IMR-90 (cell line): Measurements from ENCODE around the gene ARHGEF40. TPM values are rescaled to one million over a fixed set of nuclear protein-coding genes. Genes with fewer than 3 reads are reported as not detected.

Source experiments
- ATAC-seq: fragments of 200-7000 bp; cut with Tn5 transposase; 2 replicates; pipeline ENCODE4 v1.9.1; 2020; ENCODE audit warnings: low read depth, mild to moderate bottlenecking, moderate library complexity
- BruUV-seq: library from RNA; stranded (reverse); fragments of 400-500 nt; replicated peaks from 2 replicates; lab custom pipeline; 2021; lab: Mats Ljungman, UMichigan
- CTCF ChIA-PET: fragments of 300-600 bp; formaldehyde crosslinking; extraction: SDS; loops from one replicate; lab custom pipeline; 2021; ENCODE audit warnings: antibody characterized with exemption; lab: Yijun Ruan, JAX
- POLR2A ChIA-PET: fragments of 300-600 bp; sonication (Branson Sonifier 250); formaldehyde crosslinking; loops from one replicate; lab custom pipeline; 2022; ENCODE audit warnings: antibody characterized with exemption; ENCODE audit not compliant: unreplicated experiment; lab: Charles Lee
- DNase-seq: peaks from one replicate; pipeline ENCODE4 v3.0.0; 2013
- H2AFZ ChIP-seq: replicated peaks from 2 replicates; pipeline ENCODE3; 2013; ENCODE audit warnings: low read length, mild to moderate bottlenecking; ENCODE audit not compliant: poor library complexity
- H2AK5ac ChIP-seq: 2 replicates; pipeline ENCODE4 v1.6.1; 2013; ENCODE audit warnings: low read depth, low read length, inconsistent platforms
- H2AK9ac ChIP-seq: replicated peaks from 2 replicates; pipeline ENCODE3; 2013; ENCODE audit warnings: mild to moderate bottlenecking, low read depth, low read length, moderate library complexity; ENCODE audit not compliant: poor library complexity
- H2BK120ac ChIP-seq: 2 replicates; pipeline ENCODE4 v1.6.1; 2013; ENCODE audit warnings: low read depth, low read length, inconsistent platforms
- H2BK15ac ChIP-seq: 3 replicates; pipeline ENCODE4 v1.6.1; 2013; ENCODE audit warnings: low read depth, low read length, inconsistent platforms
- H2BK20ac ChIP-seq: 2 replicates; pipeline ENCODE4 v1.6.1; 2013; ENCODE audit warnings: low read depth, mild to moderate bottlenecking, inconsistent platforms, low read length, moderate library complexity
- H2BK5ac ChIP-seq: 2 replicates; pipeline ENCODE4 v1.6.1; 2013; ENCODE audit warnings: mild to moderate bottlenecking, low read depth, low read length, inconsistent platforms; ENCODE audit not compliant: poor library complexity, severe bottlenecking
- H3K14ac ChIP-seq: replicated peaks from 2 replicates; pipeline ENCODE4 v1.6.1; 2013; ENCODE audit warnings: low read depth, low read length, inconsistent platforms
- H3K18ac ChIP-seq: 2 replicates; pipeline ENCODE4 v1.6.1; 2013; ENCODE audit warnings: low read depth, low read length, control low read depth
- H3K23ac ChIP-seq: 2 replicates; pipeline ENCODE4 v1.6.1; 2013; ENCODE audit warnings: low read depth, low read length, inconsistent platforms
- H3K27ac ChIP-seq: 2 replicates; pipeline ENCODE4 v1.5.1; 2013; ENCODE audit warnings: mild to moderate bottlenecking, control low read depth, low read length; ENCODE audit not compliant: insufficient read depth
- H3K27me3 ChIP-seq: 2 replicates; pipeline ENCODE4 v1.6.1; 2013; ENCODE audit warnings: low read length; ENCODE audit not compliant: control insufficient read depth, insufficient read depth
- H3K36me3 ChIP-seq: 2 replicates; pipeline ENCODE4 v1.6.1; 2013; ENCODE audit warnings: low read length, mixed read lengths; ENCODE audit not compliant: control insufficient read depth, insufficient read depth
- H3K4ac ChIP-seq: 2 replicates; pipeline ENCODE4 v1.6.1; 2013; ENCODE audit warnings: low read depth, low read length, inconsistent platforms
- H3K4me1 ChIP-seq: 2 replicates; pipeline ENCODE4 v1.6.1; 2013; ENCODE audit warnings: low read length, mixed read lengths; ENCODE audit not compliant: control insufficient read depth, insufficient read depth
- H3K4me2 ChIP-seq: 2 replicates; pipeline ENCODE4 v1.6.1; 2013; ENCODE audit warnings: low read depth, mild to moderate bottlenecking, control low read depth, low read length, moderate library complexity
- H3K4me3 ChIP-seq: 2 replicates; pipeline ENCODE4 v1.5.1; 2013; ENCODE audit warnings: low read depth, mild to moderate bottlenecking, control low read depth, low read length, moderate library complexity; ENCODE audit not compliant: insufficient read depth
- H3K56ac ChIP-seq: 2 replicates; pipeline ENCODE4 v1.6.1; 2013; ENCODE audit warnings: low read length, inconsistent platforms; ENCODE audit not compliant: insufficient read depth; ENCODE audit errors: extremely low read depth
- H3K79me1 ChIP-seq, 2 experiments: 2 replicates each; pipeline ENCODE4 v1.6.1; 2013; ENCODE audit warnings: low read length in 2 of 2, inconsistent platforms in 1 of 2, low read depth in 1 of 2
- H3K9ac ChIP-seq: 2 replicates; pipeline ENCODE4 v1.6.1; 2013; ENCODE audit warnings: low read depth, low read length, control low read depth
- H3K9me1 ChIP-seq: 2 replicates; pipeline ENCODE4 v1.6.1; 2013; ENCODE audit warnings: low read length, inconsistent platforms; ENCODE audit not compliant: insufficient read depth
- H3K9me3 ChIP-seq: 2 replicates; pipeline ENCODE4 v1.6.1; 2013; ENCODE audit warnings: low read length; ENCODE audit not compliant: control insufficient read depth, insufficient read depth
- H4K20me1 ChIP-seq: 2 replicates; pipeline ENCODE4 v1.6.1; 2013; ENCODE audit warnings: low read length, inconsistent platforms; ENCODE audit not compliant: insufficient read depth
- H4K5ac ChIP-seq: 2 replicates; pipeline ENCODE4 v1.6.1; 2013; ENCODE audit warnings: mild to moderate bottlenecking, low read depth, low read length, control low read depth
- H4K8ac ChIP-seq, 2 experiments: 2 replicates each; pipeline ENCODE4 v1.6.1; 2013; ENCODE audit warnings: low read depth in 2 of 2, low read length in 2 of 2, control low read depth in 1 of 2, inconsistent platforms in 1 of 2
- H4K91ac ChIP-seq: 2 replicates; pipeline ENCODE4 v1.6.1; 2013; ENCODE audit warnings: low read depth, low read length, inconsistent platforms; ENCODE audit not compliant: insufficient read depth
- BHLHE40 ChIP-seq: fragments of 150-350 bp; IDR thresholded peaks from 2 replicates; pipeline ENCODE4 v1.6.1; 2016; ENCODE audit warnings: mild to moderate bottlenecking, low read depth, low read length
- CHD1 ChIP-seq: IDR thresholded peaks from 2 replicates; pipeline ENCODE4 v1.6.1; 2012; ENCODE audit warnings: low read depth, low read length, improper control_type of control experiment
- MAFK ChIP-seq: IDR thresholded peaks from 2 replicates; pipeline ENCODE4 v1.6.1; 2012; ENCODE audit warnings: low read depth, low read length, improper control_type of control experiment
- POLR2A ChIP-seq: IDR thresholded peaks from 2 replicates; pipeline ENCODE4 v1.6.1; 2012; ENCODE audit warnings: mild to moderate bottlenecking, low read depth, low read length
- WGBS, 2 experiments: methylation state at CpG; one replicate each; pipeline versions ENCODE4 v1.1.5 to v1.1.7; 2013; ENCODE audit warnings: missing lambda C conversion rate in 2 of 2; ENCODE audit not compliant: insufficient read length in 1 of 2; ENCODE audit errors: extremely low coverage in 2 of 2; 5-methylcytosine and 5-hydroxymethylcytosine counted together
- dilution Hi-C: fragments of 300-500 bp; cut with HindIII; formaldehyde crosslinking; loops from one replicate; pipeline ENCODE4 v1.14.3; 2018; ENCODE audit warnings: low sequenced_read_pairs; ENCODE audit not compliant: unreplicated experiment
- in situ Hi-C: fragments of 300-500 bp; cut with MboI; formaldehyde crosslinking; loops from 3 replicates; pipeline ENCODE4 v1.14.3; 2019; ENCODE audit warnings: low sequenced_read_pairs, inconsistent platforms, mixed read lengths
- intact Hi-C: fragments of 100-400 bp; cut with micrococcal nuclease; formaldehyde crosslinking; loops from 2 replicates; pipeline ENCODE4 v1.10.0; 2022
- polyA plus RNA-seq, 3 experiments: library from polyadenylated mRNA; depleted of rRNA; stranded (reverse); fragments of >200 nt; gene quantifications; 2 replicates each; pipeline ENCODE4 v1.2.3, GENCODE V29; 2012; ENCODE audit warnings: low replicate concordance in 1 of 3
- total RNA-seq: library from RNA; depleted of rRNA; stranded (reverse); fragments of >200 nt; gene quantifications from 2 replicates; pipeline ENCODE4 v1.2.3, GENCODE V29; 2012

ARHGEF40 gene
- total and polyA plus RNA-seq, 2 of the 4 experiments (the other 2 are of a cell fraction) = 18.1 to 58.4 TPM

DNA sequence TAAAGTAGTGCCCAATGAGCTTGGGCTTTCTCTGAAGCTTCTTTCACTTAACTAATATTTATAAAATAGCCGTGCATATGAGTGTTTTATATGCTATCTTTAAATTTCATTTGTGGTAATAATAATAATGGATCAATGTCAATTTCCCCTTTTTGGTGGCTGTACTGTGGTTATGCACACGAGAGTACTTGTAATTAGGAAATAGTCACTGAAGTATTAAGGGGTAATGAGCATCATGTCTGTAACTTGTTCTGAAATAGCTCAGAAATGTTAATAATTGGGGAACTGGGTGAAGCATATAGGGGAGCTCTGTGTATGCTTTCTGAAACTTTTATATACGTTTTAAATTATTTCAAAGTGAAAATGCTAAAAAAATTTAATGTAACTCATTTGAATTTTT, 19.5 kb upstream of the ARHGEF40 start:
- H3K9ac ChIP-seq = no peak overlapping the region
- H3K79me1 ChIP-seq = no peaks in the 10 kb centered on the region
- no peak overlapping the region for H3K4me3 ChIP-seq
- no peak overlapping the region for H3K23ac ChIP-seq
- H3K4me2 ChIP-seq = no peak overlapping the region
- peaks cover 4% of the 10 kb centered on the region; the same call in 1 of the 2 replicates for H3K4me1 ChIP-seq
- no peak overlapping the region for H2BK20ac ChIP-seq
- POLR2A ChIA-PET = no interaction called here
- dilution Hi-C loops (no loop called here), in situ Hi-C loops (no loop called here), intact Hi-C loops (no loop called here)
- no peak overlapping the region for H3K27ac ChIP-seq
- no peak overlapping the region for H2BK15ac ChIP-seq
- no peak overlapping the region for H3K18ac ChIP-seq
- no peak for DNase-seq
- no peaks in the 10 kb centered on the region for H3K36me3 ChIP-seq
- BruUV-seq = no TSS peak
- no CpG with 5 or more reads among the region's 3 CpGs for WGBS, 2 experiments
- peaks cover 4% of the 10 kb centered on the region for H3K27me3 ChIP-seq
- H2AK5ac ChIP-seq = no peak overlapping the region
- no peak overlapping the region for H3K14ac ChIP-seq
- no peak overlapping the region for H4K8ac ChIP-seq
- H2AK9ac ChIP-seq = no peak overlapping the region
- no peak overlapping the region for H4K91ac ChIP-seq
- no peaks in the 10 kb centered on the region for H3K9me1 ChIP-seq
- H4K5ac ChIP-seq = no peak overlapping the region
- H2AFZ ChIP-seq = no peak overlapping the region
- no peak for ATAC-seq
- no peaks in the 10 kb centered on the region for H3K9me3 ChIP-seq
- H4K20me1 ChIP-seq = no peaks in the 10 kb centered on the region
- no peak overlapping the region for H3K4ac ChIP-seq
- H3K56ac ChIP-seq = no peak overlapping the region
- no peak overlapping the region for H2BK120ac ChIP-seq
- CTCF ChIA-PET = no interaction called here
- TF ChIP-seq CHD1 (no peak), POLR2A (no peak), MAFK (no peak), BHLHE40 (no peak)
- no peak overlapping the region for H2BK5ac ChIP-seq
